Hematopoietic multipotent progenitor cell treated with erythropoietin and hydrocortisone succinate and interleukin-3 and kit ligand, for 17 days (in vitro differentiated cells): ENCODE data around the gene BROX.

Experiments used
- DNase-seq: peaks from one replicate; pipeline ENCODE4 v3.0.0-alpha.2; 2015; ENCODE audit warnings: low spot score

Gene BROX

DNA sequence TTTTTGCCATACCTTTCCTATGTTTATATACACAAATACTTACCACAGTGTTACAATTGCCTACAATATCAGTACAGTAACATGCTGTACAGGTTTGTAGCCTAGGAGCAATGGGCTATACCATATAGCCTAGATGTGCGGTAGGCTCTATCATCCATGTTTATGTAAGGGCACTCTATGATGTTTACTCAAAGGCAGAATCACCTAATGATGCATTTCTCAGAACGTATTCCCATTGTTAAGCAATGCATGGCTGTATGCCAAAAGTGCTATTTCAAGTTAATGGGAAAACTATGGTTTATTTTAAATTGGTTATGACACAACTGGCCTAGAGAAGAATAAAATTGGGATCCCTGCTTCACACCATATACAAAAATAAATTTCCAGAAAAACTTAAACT, 65.6 kb downstream of the BROX start:
- DNase-seq, result no peak

DNA sequence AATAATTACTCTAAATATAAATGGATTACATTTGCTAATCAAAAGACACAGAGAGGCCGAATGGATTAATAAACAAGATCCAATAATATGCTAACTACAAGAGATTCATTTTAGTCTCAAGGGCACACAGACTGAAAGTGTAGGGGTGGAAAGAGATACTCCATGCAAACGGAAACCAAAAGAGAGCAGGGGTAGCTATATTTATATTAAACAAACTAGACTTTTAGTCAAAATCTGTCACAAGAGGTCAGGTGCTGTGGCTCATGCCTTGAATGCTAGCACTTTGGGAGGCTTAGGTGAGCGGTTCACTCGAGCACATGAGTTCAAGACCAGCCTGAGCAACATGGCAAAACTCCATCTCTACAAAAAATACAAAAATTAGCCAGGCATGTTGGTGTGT, 68.9 kb downstream of the BROX start:
- no peak for DNase-seq

GRCh38 chr1:222783051-222783450, 70.7 kb downstream of the BROX start:
- no peak for DNase-seq

DNA sequence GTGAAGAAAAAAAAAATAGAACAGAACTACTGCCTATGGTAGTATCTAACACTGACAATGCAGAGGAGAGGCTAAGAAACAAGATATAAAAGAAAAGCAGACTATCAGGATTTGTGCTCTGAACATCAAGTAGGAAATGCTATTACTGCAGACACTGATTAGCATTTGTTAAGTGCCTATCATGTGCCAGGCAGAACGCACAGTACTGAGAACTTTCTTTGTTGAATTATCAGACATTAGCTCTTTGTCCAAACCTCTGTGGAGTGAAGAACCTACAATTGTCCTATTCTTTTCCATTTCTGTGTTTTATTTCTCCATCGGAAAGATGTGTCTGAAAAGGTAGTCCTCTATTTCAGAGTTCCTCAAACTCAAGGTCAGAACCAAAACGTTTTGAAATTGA, 72.0 kb downstream of the BROX start:
- no peak for DNase-seq
